Right ventricle myocardium inferior (tissue), 1 donor: ENCODE results near the gene MUC12. TPM values are rescaled to one million over a fixed set of nuclear protein-coding genes. Genes with fewer than 3 reads are reported as not detected.
"Not testable (repeated sequence)": the region's sequence is repeated elsewhere in the genome, so short reads cannot be mapped to it uniquely, and the experiment has no call there.

Experiments
- ATAC-seq: fragments of 200-7000 bp; cut with Tn5 transposase; one replicate; pipeline ENCODE4 v1.9.1; 2020; ENCODE audit warnings: mild to moderate bottlenecking, moderate library complexity
- DNase-seq: peaks from one replicate; pipeline ENCODE4 v3.0.0; 2021; ENCODE audit errors: missing footprints
- intact Hi-C: fragments of 100-400 bp; cut with DNase I; formaldehyde crosslinking; loops from one replicate; pipeline ENCODE4 v1.11.0; 2022
- total RNA-seq: library from RNA; stranded (reverse); fragmentation: NEBNext Ultra II Directional; extraction: Animal tissue kit (Norgen Biotek cat#: 25700); gene quantifications from one replicate; pipeline ENCODE4 v1.2.1, GENCODE V29; 2021
- donor health status: DM: no; HTN: yes; CAD: no; lungs with severe emphysema.

The MUC12 gene
- total RNA-seq, 1 donor from 2014 or later, result not detected

DNA sequence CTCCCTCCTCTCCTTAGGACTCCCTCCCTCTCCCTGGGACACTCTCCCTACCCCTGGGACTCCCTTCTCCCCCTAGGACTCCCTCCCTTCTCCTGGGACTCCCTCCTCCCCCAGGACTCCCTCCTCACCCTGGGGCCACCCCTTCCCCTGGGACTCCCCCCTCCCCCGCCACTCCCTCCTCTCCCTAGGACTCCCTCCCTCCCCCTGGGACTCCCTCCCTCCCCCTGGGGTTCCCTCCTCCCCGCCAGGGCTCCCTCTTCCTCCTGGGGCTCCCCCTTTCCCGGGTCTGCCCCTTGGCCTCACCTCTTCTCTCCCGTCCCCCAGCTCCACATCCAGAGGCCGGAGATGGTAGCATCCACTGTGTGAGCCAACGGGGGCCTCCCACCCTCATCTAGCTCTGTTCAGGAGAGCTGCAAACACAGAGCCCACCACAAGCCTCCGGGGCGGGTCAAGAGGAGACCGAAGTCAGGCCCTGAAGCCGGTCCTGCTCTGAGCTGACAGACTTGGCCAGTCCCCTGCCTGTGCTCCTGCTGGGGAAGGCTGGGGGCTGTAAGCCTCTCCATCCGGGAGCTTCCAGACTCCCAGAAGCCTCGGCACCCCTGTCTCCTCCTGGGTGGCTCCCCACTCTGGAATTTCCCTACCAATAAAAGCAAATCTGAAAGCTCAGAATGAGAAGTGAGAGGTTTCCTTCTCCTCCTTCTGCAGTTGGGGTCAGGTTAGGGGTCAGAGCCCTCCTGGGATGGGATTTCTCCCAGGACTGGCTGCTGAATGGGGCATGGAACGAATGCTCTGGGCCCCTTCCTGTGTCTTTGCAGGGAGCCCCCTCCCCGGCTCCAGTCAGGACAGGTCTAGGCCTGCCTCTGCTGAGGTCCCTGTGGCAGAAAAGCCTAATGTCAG lies 49.2 kb downstream of the MUC12 start:
- DNase-seq (peak; percentile 20), ATAC-seq (no peak)
- intact Hi-C loops, result no loop called here

DNA sequence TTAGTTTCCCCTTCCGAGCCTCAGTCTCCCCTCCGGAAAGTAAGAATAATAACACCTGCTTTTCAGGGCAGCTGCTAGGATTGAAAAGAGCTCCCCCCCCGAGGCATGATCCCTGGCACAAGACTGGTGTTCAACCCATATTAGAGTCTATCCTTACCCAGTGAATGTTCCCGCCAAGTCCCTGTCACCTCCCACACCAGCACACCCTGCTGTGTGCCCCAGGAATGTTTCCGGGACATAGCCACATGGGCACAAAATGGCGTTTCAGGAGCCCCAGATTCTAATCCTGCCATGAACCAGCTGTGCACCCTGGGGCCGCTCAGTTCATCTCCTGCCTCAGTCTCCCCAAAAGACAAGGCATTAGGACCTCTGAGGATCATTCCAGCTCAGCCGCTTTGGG lies 51.1 kb downstream of the MUC12 start:
- ATAC-seq (no peak), DNase-seq (no peak)
- intact Hi-C loops, result no loop called here

DNA sequence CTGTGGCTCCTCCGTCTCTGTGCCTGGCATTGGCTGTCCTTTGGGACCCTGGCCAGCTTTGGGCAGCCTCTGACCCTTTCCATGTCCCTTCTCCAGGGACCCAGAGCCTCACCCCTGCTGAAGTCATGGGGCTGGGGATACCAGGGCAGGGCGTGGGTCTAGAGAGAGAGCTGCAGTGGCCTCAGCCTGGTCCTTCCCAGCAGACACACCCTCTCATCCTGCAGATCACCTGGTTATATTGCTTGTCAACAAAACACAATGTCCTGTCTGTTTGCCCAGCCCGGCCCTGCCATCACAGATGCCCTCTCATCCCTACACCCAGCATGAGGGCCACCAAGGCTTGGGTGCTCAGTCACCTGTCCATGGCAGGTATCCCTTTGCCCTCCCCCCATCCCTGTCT lies 52.3 kb downstream of the MUC12 start:
- intact Hi-C loops, result no loop called here
- ATAC-seq, result no peak
- no peak for DNase-seq

DNA sequence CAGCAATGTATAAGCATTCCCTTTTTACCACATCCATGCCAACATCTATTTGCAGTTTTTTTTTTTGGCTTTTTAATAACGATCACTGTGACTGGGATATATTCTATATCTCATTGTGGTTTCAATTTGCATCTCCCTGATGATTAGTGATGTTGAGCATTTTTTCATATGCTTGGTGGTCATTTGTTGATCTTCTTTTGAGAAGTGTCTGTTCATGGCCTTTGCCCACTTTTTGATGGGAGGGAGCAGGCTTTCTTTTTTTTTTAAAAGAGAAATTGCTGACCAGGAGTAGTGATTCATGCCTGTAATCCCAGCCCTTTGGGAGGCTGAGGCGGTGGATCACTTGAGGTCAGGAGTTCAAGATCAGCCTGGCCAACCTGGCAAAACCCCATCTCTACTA lies 54.5 kb downstream of the MUC12 start:
- no peak for ATAC-seq
- intact Hi-C loops, result no loop called here
- DNase-seq, result no peak

DNA sequence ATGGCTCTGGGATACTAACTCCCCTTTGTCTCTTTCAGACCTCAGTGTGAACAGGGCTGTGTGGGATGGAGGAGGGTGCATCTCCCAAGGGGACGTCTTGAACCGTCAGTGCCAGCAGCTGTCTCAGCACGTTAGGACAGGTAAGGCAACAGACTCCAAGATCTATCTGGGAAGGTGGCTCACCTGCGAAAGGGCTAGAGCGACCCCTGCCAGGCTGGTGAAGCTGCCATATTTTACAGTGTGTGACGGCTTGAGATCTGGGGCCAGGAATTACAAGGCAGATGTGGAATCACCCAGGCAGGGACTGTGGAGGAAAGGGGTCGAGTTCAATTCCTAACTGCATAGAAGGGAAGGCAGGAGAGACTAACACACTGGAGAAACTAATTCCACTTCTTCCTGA lies 61.7 kb downstream of the MUC12 start:
- no peak for ATAC-seq
- no peak for DNase-seq
- intact Hi-C loops, result no loop called here

DNA sequence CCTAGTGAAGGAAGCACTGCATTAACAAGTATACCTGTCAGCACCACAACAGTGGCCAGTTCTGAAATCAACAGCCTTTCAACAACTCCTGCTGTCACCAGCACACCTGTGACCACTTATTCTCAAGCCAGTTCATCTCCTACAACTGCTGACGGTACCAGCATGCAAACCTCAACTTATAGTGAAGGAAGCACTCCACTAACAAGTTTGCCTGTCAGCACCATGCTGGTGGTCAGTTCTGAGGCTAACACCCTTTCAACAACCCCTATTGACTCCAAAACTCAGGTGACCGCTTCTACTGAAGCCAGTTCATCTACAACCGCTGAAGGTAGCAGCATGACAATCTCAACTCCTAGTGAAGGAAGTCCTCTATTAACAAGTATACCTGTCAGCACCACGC lies 66.6 kb downstream of the MUC12 start:
- intact Hi-C loops, result no loop called here
- DNase-seq, result no peak
- ATAC-seq, result no peak

DNA sequence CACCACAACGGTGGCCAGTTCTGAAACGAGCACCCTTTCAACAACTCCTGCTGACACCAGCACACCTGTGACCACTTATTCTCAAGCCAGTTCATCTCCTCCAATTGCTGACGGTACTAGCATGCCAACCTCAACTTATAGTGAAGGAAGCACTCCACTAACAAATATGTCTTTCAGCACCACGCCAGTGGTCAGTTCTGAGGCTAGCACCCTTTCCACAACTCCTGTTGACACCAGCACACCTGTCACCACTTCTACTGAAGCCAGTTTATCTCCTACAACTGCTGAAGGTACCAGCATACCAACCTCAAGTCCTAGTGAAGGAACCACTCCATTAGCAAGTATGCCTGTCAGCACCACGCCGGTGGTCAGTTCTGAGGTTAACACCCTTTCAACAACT lies 71.9 kb downstream of the MUC12 start:
- DNase-seq, ATAC-seq, intact Hi-C loops: not testable (repeated sequence)

DNA sequence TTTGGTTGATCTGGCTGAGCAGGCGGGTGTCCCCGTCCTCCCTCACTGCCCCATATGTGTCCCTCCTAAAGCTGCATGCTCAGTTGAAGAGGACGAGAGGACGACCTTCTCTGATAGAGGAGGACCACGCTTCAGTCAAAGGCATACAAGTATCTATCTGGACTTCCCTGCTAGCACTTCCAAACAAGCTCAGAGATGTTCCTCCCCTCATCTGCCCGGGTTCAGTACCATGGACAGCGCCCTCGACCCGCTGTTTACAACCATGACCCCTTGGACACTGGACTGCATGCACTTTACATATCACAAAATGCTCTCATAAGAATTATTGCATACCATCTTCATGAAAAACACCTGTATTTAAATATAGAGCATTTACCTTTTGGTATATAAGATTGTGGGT lies 89.0 kb downstream of the MUC12 start:
- peak; percentile 73 for DNase-seq
- peak; percentile 50 for ATAC-seq
- intact Hi-C loops, result loop anchor here (2.0 to 10.0 kb wide), 3 partner anchors 91 to 324 kb away; partner anchors contain the start of genes MUC12 and ZAN

DNA sequence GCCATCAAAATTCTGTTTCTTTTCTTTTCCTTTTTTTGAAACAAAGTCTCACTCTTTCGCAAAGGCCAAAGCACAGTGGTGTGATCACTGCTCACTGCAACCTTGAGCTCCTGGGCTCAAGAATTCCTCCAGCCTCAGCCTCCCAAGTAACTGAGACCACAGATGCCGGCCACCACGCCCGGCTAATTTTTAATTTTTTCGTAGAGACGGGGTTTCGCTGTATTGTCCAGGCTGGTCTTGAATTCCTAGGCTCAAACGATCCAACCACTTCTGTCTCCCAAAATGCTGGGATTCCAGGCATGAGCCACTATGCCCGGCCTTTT lies 90.2 kb downstream of the MUC12 start:
- DNase-seq, result no peak
- ATAC-seq, result no peak
- intact Hi-C loops, result loop anchor here (1.0 to 10.0 kb wide), 4 partner anchors 92 to 325 kb away; partner anchors contain the start of genes MUC12 and ZAN

DNA sequence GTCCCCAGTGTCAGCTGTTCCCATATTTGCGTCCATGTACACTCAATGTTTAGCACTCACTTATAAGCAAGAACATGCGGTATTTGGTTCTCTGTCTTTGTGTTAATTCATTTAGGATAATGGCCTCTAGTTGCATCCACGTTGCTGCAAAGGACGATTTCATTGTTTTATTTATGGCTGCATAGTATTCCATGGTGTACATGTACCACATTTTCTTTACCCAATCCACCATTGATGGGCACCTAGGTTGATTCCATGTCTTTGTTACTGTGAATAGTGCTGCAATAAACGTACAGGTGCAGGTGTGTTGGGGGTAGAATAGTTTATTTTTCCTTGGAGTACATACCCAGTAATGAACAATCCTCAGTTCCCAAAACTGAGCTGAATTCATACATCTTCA lies 91.6 kb downstream of the MUC12 start:
- ATAC-seq, result no peak
- no peak for DNase-seq
- intact Hi-C loops, result no loop called here

DNA sequence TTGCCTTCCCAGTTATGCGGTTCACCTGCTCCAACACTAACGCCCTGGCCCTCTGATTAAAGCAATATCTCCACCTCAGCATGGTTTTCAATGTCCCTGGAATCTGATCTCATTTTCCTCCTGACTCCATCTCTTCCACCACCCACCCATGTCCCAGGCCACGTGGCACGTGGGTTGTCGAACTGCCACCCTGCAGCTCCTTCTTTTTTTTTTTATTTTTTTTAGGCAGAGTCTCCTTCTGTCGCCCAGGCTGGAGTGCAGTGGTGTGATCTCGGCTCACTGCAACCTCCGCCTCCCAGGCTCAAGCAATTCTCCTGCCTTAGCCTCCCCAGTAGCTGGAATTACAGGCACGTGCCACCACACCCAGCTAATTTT lies 94.8 kb downstream of the MUC12 start:
- intact Hi-C loops, DNase-seq, ATAC-seq: not testable (repeated sequence)

DNA sequence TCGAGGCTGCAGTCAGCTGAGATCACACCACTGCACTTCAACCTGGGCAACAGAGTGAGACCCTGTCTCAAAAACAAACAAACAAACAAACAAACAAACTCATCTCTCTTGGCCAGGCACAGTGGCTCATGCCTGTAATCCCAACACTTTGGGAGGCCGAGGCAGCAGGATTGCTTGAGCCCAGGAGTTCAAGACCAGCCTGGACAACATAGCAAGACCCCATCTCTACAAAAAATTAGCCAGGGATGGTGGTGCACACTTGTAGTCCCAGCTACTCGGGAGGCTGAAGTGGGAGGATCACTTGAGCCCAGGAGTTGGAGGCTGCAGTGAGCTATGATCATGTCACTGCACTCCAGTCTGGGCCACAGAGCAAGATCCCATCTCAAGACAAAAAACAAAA lies 95.8 kb downstream of the MUC12 start:
- DNase-seq, ATAC-seq, intact Hi-C loops: not testable (repeated sequence)

DNA sequence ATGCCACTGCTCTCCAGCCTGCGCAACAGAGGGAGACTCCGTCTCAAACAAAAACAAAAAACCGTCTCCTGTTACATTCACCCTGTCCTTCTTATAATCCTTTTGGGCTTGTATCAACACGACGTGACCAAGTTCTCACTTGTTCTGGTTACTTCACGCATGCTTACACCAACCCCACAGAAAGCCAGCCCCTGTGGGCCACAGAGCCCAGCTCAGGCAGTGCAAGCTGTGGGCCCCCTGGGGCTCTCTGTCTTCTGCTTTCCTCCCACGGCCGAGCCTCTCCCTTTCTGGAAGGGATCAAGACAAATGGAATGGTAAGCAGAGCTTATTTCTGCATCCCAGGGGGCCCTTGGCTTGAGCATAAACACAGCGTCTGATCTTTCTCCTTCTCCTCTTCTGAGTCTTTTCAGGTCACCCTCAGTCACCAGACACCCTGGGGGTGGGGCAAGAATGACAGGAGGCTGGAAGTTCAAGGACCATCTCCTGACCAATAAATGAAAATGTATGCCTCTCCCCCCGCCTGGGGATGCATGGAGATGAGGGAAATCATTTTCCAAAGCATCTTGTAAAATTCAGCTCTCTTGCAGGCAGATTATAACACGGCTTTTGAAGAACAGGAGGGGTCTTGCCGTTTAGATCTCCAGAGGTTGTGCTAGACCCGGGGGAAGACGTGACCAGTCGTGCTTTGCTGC lies 96.9 kb downstream of the MUC12 start:
- peak; percentile 46 for ATAC-seq

DNA sequence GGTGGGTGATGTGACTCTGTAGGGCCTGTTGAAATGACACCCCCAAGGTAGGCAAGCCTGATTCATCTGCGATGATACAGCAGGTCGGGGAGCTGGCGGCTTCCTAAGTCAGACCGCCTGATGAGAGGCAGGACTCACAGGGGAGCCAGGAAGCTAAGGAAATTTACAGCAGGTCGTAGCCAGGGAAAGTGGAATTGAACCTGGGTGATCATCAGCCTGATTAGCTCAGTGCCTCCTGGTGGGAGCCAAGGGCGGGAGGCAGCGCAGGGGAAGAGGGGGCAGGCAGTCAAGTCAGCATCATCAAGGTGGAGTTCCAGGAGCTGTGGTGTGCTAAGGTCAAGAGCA lies 97.4 kb downstream of the MUC12 start:
- no peak for DNase-seq
- intact Hi-C loops, result no loop called here
- no peak for ATAC-seq

More for the DNA sequence above, 96.9 kb downstream of the MUC12 start:
- DNase-seq, result no peak
- intact Hi-C loops, result no loop called here

DNA sequence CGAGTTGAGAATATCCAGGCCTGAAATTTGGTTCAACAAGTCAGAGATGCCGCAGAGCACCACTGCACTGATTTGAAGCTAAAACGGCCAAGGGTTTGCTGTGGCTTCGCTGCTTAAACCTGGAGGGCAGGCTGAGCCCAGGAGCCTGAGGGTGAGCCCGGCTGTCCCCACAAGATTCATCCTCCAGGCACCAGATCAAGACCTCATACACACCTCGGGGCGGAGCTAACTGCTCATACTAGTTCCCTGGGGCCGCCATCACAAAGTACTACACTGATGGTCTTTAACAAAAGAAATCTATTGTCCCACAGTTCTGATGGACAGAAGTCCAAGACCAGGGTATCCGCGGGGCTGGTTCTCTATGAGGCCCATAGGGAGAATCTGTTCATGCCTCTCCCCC lies 99.0 kb downstream of the MUC12 start:
- DNase-seq, result no peak
- ATAC-seq, result no peak
- intact Hi-C loops, result no loop called here

Other genes with a start within 250 kb of the MUC12 start
- gene EPO, start 249.1 kb upstream of the MUC12 start, total RNA-seq, result not detected
- gene ZAN, start 236.0 kb upstream of the MUC12 start, total RNA-seq, result not detected
- 27.0 TPM for gene EPHB4, start 142.0 kb upstream of the MUC12 start, total RNA-seq
- 10.2 TPM for gene SLC12A9, start 116.9 kb upstream of the MUC12 start, total RNA-seq
- 15.5 TPM for gene TRIP6, start 102.2 kb upstream of the MUC12 start, total RNA-seq
- gene SRRT, start 94.5 kb upstream of the MUC12 start, total RNA-seq, result 70.5 TPM
- 1.9 TPM for gene UFSP1, start 79.8 kb upstream of the MUC12 start, total RNA-seq
- gene ACHE, start 73.7 kb upstream of the MUC12 start, total RNA-seq, result 0.73 TPM
- gene MUC3A, start 20.0 kb upstream of the MUC12 start, total RNA-seq, result 0.51 TPM
- not detected for gene MUC17, start 50.5 kb downstream of the MUC12 start, total RNA-seq
- 21.0 TPM for gene TRIM56, start 115.9 kb downstream of the MUC12 start, total RNA-seq
- 1.6 TPM for gene SERPINE1, start 157.5 kb downstream of the MUC12 start, total RNA-seq
- gene AP1S1, start 184.9 kb downstream of the MUC12 start, total RNA-seq, result 12.8 TPM
- not detected for gene VGF, start 196.0 kb downstream of the MUC12 start, total RNA-seq
- not detected for gene NAT16, start 210.7 kb downstream of the MUC12 start, total RNA-seq
- gene MOGAT3, start 231.5 kb downstream of the MUC12 start, total RNA-seq, result not detected
- gene PLOD3, start 248.0 kb downstream of the MUC12 start, total RNA-seq, result 41.7 TPM
- gene ZNHIT1, start 248.6 kb downstream of the MUC12 start, total RNA-seq, result 57.5 TPM